Activated effector memory CD4-positive, alpha-beta T cell treated with anti-CD3 and anti-CD28 coated beads, Interleukin-2, amount 50 U/mL, for 16 hours (primary cell): ENCODE results near the gene PCDH1.
A peak's percentile ranks its signal among the peaks of the same experiment; 100 is the strongest.
"Not testable (repeated sequence)": the region's sequence is repeated elsewhere in the genome, so short reads cannot be mapped to it uniquely, and the experiment has no call there.

Experiments used
- DNase-seq: peaks from one replicate; pipeline ENCODE4 v3.0.0-alpha.2; 2020

Gene PCDH1

DNA sequence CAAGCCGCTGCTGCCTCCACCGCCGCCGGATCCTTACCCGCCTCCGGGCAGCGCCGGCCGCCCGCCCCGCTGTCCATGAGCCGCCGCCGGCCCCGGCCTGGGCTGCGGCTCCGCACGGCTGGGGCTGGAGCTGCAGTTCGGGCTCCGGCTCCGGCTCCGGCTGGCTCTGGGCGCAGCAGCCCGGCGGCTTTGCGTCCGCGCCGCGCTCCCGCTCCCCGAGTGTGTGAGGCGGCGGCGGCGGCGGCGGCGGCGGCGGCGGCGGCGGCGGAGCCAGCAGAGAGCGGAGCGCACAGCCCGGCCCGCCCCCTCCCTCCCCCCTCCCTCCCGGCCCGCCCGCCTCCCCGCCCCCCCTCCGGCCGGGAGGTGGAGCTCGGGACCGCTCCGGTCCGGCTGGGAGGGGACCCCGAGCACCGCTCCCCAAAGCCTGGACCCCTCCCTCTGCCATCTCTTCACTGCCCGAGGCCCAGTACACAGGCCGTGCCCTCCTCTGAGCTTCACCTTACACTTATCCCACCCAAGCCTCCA is at the start of gene PCDH1:
PCDH1 (minus strand) TSS at position 225 of the 525 bp plus-strand sequence; CDS start at position 77, 148 bp downstream.
- DNase-seq: no peak

GRCh38 chr5:141926434-141926833 is 48.2 kb upstream of the PCDH1 start:
- no peak for DNase-seq

GRCh38 chr5:141923448-141924313 is 45.5 kb upstream of the PCDH1 start, which contains the start of gene DELE1:
DELE1 (plus strand) TSS chr5:141923871; CDS start chr5:141923942, 71 bp downstream.
- peak; percentile 98 for DNase-seq

DNA sequence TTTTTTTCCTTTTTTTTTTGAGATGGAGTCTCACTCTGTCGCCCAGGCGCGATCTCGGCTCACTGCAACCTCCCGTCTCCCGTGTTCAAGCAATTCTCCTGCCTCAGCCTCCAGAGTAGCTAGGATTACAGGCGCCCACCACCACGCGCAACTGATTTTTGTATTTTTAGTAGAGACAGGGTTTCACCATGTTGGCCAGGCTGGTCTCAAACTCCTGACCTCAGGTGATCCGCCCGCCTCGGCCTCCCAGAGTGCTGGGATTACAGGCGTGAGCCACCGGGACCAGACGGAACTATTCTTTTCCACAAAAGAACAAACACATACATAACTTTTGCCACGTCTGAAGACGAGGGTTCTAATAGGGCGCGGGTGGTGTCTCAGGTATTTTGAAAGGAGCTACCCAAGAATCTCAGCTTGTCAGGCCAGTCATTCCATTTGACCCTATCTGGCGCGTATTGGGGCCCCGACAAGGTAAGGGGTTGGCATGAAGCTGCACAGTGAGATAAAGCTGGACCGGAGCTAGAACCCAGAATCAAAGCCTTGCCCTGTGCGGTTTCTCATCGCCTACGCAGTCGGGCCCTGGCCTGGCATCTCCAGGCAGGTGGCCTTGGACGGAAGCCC is 44.7 kb upstream of the PCDH1 start:
- DNase-seq: not testable (repeated sequence)

DNA sequence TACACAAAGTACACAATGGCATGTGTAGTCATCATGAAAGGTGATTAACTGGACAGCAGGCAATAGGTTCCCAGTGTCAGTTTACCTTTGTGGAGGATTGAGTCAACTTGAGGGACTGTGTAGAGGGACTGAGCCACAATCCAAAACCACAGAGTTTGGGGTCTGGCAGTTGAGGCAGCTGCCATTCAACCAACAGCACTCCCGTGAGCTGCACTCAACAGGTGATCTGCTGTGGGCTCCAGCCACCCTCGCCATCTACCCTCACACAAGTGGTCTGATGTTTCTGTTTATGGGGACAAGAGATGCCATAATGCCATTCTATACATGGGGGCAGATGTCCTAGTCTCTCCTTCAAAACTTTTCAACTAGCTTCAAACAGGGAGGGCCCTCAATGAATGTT is 42.6 kb upstream of the PCDH1 start:
- DNase-seq: no peak

- DNase-seq: no peak
Measured at GRCh38 chr5:141919218-141920119, 41.3 kb upstream of the PCDH1 start.

DNA sequence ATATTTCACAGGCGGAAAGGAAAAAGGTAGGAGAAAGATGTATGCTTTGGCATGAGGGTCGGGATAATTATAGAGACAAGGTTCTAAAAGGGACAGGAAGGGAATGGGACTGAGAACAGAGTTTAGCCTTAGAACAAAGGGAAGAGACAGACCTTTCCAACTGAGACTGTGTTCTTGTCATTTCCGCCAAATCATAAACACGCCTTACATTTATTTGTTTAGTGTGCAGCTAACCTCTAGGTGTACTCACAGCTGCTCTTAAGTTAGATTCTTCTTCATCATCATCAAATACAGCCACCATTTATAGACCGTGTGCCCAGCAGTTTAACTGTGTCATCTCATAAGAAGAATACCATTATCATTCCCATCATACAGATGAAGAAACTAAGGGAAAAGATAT is 39.5 kb upstream of the PCDH1 start:
- no peak for DNase-seq

DNA sequence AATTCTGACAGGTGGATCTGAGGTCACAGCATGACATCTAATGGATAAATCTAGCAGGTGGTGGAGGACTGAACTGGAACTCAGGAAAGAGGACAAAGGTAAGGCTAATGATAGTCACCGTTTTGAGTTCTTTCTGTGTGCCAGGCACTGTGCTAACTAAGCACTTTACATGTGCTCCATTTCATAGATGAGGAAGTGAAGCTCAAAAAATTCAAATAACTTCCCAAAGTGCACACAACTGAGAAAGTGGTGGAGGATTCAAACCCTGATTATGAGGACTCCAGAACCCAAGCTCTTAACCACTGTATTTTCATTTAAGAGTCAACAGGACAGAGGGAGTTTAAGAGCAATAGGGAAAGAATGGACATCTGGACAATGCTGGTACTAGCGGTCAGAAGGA is 38.3 kb upstream of the PCDH1 start:
- DNase-seq: no peak

- DNase-seq: no peak
Measured at GRCh38 chr5:141915881-141916336, 37.7 kb upstream of the PCDH1 start.

DNA sequence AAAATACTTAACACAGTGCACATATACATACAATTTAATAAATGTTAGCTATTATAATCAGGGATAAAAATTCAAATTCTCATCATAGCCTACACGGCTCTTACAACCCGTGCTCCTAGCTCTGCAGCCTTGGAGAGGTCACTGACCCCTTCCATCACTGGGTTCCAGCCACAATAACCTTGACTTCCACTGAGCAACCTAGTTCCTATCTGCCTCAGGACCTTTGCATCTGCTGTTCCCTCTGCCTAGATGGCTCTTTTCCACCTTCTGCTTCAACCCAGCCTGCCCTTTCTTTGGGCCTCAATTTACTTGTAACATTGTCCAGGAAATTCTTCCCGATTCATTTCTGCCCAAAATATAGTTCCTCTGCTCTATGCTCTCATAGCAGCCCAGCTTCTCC is 36.6 kb upstream of the PCDH1 start:
- DNase-seq: no peak

GRCh38 chr5:141914199-141914743 is 36.1 kb upstream of the PCDH1 start:
- DNase-seq: no peak

- DNase-seq: no peak
Measured at GRCh38 chr5:141913560-141914198, 35.5 kb upstream of the PCDH1 start.

DNA sequence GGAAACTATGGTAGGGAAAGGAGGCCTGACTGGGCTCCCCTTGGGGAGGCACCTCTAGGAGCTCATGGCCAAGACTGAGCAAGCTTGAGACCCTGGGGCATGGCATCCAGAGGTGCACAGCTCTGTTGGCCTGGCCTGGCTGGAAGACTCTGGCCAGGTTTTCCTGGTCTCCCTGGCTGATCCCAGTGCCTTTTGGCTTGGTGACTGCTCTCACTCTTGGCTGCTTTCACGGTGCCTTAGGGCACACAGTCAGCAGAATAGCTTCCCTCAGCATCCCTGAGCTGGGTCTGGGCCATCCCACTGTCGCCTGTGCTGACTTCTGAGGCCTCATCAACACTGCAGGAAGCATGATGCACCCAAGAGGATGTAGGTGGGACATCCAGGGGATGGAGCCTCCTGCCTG is 32.1 kb upstream of the PCDH1 start:
- DNase-seq: no peak

GRCh38 chr5:141909212-141909611 is 31.0 kb upstream of the PCDH1 start:
- no peak for DNase-seq

DNA sequence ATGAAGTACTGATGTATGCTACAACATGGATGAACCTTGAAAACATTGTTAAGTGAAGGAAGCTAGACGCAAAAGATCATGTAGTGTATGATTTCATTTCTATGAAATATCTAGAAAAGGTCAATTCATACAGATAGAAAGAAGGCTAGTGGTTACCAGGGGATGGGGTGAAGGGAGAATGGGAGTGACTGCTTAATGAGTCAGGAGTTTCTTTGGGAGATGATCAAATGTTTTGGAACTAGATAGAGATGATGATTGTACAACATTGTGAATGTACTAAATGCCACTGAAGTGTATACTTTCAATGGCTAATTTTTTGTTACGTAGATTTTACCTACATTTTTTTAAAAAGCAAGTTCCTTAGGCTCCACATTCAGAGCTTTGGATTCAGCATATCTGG is 30.6 kb upstream of the PCDH1 start:
- DNase-seq: no peak

GRCh38 chr5:141906972-141907371 is 28.8 kb upstream of the PCDH1 start:
- no peak for DNase-seq

GRCh38 chr5:141906517-141906916 is 28.3 kb upstream of the PCDH1 start:
- DNase-seq: no peak

DNA sequence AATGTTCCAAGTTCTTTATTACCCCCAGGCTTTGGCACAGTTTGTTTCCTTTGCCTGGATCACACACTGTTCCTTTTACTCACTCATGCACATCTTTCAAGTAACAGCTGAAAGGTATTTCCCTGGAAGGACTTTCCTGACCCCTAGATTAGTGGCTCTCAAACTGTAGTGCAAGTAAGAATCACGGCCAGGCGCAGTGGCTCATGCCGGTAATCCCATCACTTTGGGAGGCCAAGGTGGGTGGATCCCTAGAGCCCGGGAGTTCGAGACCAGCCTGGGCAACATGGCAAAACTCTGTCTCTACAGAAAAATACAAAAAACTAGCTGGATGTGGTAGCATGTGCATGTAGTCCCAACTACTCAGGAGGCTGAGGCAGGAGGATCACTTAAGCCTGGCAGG is 26.3 kb upstream of the PCDH1 start:
- no peak for DNase-seq

DNA sequence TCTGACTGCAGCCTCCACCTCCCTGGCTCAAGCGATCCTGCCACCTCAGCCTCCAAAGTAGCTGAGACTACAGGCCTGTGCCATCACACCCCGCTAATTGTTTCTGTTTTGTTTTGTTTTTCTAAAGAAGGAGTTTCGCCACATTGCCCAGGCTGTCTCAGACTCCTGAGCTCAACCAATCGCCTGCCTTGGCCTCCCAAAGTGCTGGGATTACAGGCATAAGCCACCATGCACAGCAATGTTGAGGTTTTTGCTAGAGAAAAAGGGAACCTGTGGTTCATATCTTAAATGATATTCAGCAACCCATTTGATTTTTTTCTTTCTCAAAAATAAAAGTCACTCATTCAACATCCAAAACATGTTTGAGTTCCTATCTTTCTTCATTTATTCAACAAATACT is 25.1 kb upstream of the PCDH1 start:
- no peak for DNase-seq

GRCh38 chr5:141902015-141902814 is 24.0 kb upstream of the PCDH1 start:
- no peak for DNase-seq

DNA sequence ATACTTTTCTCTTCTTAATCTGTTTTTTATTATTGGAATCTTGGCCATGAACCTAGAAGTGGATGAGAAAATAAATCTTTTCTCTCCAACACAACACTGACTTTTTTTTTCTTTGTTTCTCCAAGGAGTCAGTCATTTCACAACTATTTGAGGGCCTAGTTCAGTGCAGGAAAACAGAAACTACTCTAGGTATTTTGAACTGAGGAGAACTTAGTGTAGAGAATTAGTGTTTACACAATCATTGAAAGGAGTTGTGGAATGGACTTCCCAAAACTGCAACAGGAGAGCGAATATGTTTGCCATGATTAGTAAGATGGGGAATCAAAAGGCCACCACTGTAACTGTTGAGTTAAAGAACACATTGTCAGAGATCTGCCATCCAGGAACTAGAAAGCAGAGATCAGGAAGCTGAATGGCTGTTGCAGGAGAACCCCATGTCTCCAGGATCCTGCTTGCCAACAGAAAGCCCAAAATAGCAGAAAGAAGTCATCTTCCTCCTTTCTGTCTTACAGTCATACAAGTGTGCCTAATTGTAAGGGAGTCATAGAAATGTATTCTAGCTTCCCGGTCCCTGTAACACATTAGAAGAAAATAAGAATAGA is 20.3 kb upstream of the PCDH1 start:
- no peak for DNase-seq
